Measurements from ENCODE around the gene STAT6. TPM values are rescaled to one million over a fixed set of nuclear protein-coding genes. Genes with fewer than 3 reads are reported as not detected.

The STAT6 gene
- total RNA-seq, 1 experiment from 2014 or later, result 122 TPM

- H3K4me3 ChIP-seq, result no peak overlapping the region
- H3K36me3 ChIP-seq (ENCODE audit: low read depth), result peaks cover 4% of the 10 kb centered on the region; the same call in 1 of the 2 replicates
- no peaks in the 10 kb centered on the region for H3K79me2 ChIP-seq (ENCODE audit: low read depth)
- H2AFZ ChIP-seq, result no peak overlapping the region
- no TSS peak for BruUV-seq (replicated peaks)
- ChIA-PET CTCF (no interaction called here), POLR2A (ENCODE audit: unreplicated experiment) (no interaction called here)
- H4K20me1 ChIP-seq (ENCODE audit: insufficient read depth), result no peaks in the 10 kb centered on the region
- intact Hi-C loops (cut with micrococcal nuclease; ENCODE audit: unreplicated experiment), result no loop called here
- no peak overlapping the region for H3K4me2 ChIP-seq
- H3K9me3 ChIP-seq (ENCODE audit: insufficient read depth, low read depth), result no peaks in the 10 kb centered on the region
- no peak for DNase-seq
- H3F3A ChIP-seq (ENCODE audit: insufficient read depth, low read depth), result peaks cover 18% of the 10 kb centered on the region
- TF ChIP-seq CTCF (conservative IDR thresholded peaks at IDR 0.05) (no peak), EZH2 (IDR thresholded peaks at IDR 0.05; ENCODE audit: low read depth) (no peak)
- no peaks in the 10 kb centered on the region for H3K9me2 ChIP-seq (ENCODE audit: insufficient read depth)
- H3K4me1 ChIP-seq (replicated peaks; ENCODE audit: insufficient read depth), result no peaks in the 10 kb centered on the region
- H3K27me3 ChIP-seq (ENCODE audit: insufficient read depth, low read depth), result no peaks in the 10 kb centered on the region
- no peak overlapping the region for H3K27ac ChIP-seq
Observed at GRCh38 chr12:57098546-57098945, 12.6 kb downstream of the STAT6 start.

DNA sequence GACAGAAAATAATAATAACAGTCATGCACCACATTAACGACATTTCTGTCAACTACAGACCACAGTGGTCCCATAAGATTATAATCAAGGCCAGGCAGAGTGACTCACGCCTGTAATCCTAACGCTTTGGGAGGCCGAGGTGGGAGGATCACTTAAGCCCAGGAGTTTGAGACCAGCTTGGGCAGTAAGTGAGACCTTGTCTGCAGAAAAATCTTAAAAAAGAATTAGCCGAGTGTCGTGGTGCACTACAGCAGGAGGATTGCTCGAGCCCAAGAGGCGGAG is 13.7 kb downstream of the STAT6 start:
- Histone ChIP-seq H3K27ac (no peak overlapping the region), H3F3A (ENCODE audit: insufficient read depth, low read depth) (peaks cover 21% of the 10 kb centered on the region), H4K20me1 (ENCODE audit: insufficient read depth) (0 out of 2 replicates have a peak, but pooled peaks cover 2% of the 10 kb centered on the region), H2AFZ (no peak overlapping the region), H3K9me2 (ENCODE audit: insufficient read depth) (no peaks in the 10 kb centered on the region), H3K4me1 (replicated peaks; ENCODE audit: insufficient read depth) (no peaks in the 10 kb centered on the region), H3K36me3 (ENCODE audit: low read depth) (peaks cover 4% of the 10 kb centered on the region; the same call in 1 of the 2 replicates), H3K27me3 (ENCODE audit: insufficient read depth, low read depth) (no peaks in the 10 kb centered on the region), H3K9me3 (ENCODE audit: insufficient read depth, low read depth) (no peaks in the 10 kb centered on the region), H3K4me2 (no peak overlapping the region), H3K4me3 (no peak overlapping the region), H3K79me2 (ENCODE audit: low read depth) (no peaks in the 10 kb centered on the region)
- DNase-seq, result no peak
- no TSS peak for BruUV-seq (replicated peaks)
- CTCF ChIA-PET, result no interaction called here
- TF ChIP-seq CTCF (conservative IDR thresholded peaks at IDR 0.05) (no peak), EZH2 (IDR thresholded peaks at IDR 0.05; ENCODE audit: low read depth) (no peak)
- intact Hi-C loops (cut with micrococcal nuclease; ENCODE audit: unreplicated experiment), result no loop called here
- POLR2A ChIA-PET (ENCODE audit: unreplicated experiment), result interaction anchor here (0.6 to 0.7 kb wide), 2 partner anchors 24 to 28 kb away, joined by 3 to 20 read pairs; no protein-coding TSS in a partner anchor

GRCh38 chr12:57096748-57097553 is 14.2 kb downstream of the STAT6 start:
- no peak for DNase-seq
- ChIA-PET CTCF (interaction anchor here (0.5 kb wide), 1 partner anchor 86 kb away, joined by 5 read pairs; no protein-coding TSS in a partner anchor), POLR2A (ENCODE audit: unreplicated experiment) (interaction anchor here (0.6 to 0.7 kb wide), 2 partner anchors 23 to 27 kb away, joined by 3 to 20 read pairs; no protein-coding TSS in a partner anchor)
- 0 out of 2 replicates have a peak, but pooled peaks cover 3% of the 10 kb centered on the region for H4K20me1 ChIP-seq (ENCODE audit: insufficient read depth)
- H3K27ac ChIP-seq, result no peak overlapping the region
- H3K4me1 ChIP-seq (replicated peaks; ENCODE audit: insufficient read depth), result no peaks in the 10 kb centered on the region
- no peaks in the 10 kb centered on the region for H3K9me2 ChIP-seq (ENCODE audit: insufficient read depth)
- no peak overlapping the region for H2AFZ ChIP-seq
- BruUV-seq (replicated peaks), result no TSS peak
- H3K27me3 ChIP-seq (ENCODE audit: insufficient read depth, low read depth), result no peaks in the 10 kb centered on the region
- no peaks in the 10 kb centered on the region for H3K9me3 ChIP-seq (ENCODE audit: insufficient read depth, low read depth)
- intact Hi-C loops (cut with micrococcal nuclease; ENCODE audit: unreplicated experiment), result no loop called here
- no peak overlapping the region for H3K4me2 ChIP-seq
- peaks cover 17% of the 10 kb centered on the region for H3F3A ChIP-seq (ENCODE audit: insufficient read depth, low read depth)
- TF ChIP-seq EZH2 (IDR thresholded peaks at IDR 0.05; ENCODE audit: low read depth), result no peak
- TF ChIP-seq CTCF (conservative IDR thresholded peaks at IDR 0.05), result no peak
- peaks cover 4% of the 10 kb centered on the region; the same call in 1 of the 2 replicates for H3K36me3 ChIP-seq (ENCODE audit: low read depth)
- H3K79me2 ChIP-seq (ENCODE audit: low read depth), result no peaks in the 10 kb centered on the region
- no peak overlapping the region for H3K4me3 ChIP-seq
